ENCODE data around the gene FBXW8.

Gene FBXW8

DNA sequence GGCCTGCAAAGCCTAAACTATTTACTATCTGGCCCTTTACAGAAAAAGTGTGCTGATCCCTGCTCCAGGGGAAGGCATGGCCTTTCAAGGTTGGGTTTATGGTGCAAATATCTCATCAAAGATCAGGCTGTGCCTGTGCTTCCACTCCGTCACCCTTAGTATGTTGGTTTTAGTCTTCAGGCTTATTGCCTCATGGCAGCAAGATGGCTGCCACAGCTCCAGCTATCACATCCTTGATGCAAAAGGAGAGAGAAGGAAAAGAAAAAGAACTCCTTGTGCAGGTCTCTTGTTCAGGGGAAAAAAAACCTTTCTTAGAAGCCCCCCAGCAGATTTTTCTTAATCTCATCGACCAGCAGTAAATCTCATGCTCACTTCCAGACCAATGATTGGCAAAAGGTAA lies 20.4 kb upstream of the FBXW8 start:
- TF ChIP-seq, protein P1, sequence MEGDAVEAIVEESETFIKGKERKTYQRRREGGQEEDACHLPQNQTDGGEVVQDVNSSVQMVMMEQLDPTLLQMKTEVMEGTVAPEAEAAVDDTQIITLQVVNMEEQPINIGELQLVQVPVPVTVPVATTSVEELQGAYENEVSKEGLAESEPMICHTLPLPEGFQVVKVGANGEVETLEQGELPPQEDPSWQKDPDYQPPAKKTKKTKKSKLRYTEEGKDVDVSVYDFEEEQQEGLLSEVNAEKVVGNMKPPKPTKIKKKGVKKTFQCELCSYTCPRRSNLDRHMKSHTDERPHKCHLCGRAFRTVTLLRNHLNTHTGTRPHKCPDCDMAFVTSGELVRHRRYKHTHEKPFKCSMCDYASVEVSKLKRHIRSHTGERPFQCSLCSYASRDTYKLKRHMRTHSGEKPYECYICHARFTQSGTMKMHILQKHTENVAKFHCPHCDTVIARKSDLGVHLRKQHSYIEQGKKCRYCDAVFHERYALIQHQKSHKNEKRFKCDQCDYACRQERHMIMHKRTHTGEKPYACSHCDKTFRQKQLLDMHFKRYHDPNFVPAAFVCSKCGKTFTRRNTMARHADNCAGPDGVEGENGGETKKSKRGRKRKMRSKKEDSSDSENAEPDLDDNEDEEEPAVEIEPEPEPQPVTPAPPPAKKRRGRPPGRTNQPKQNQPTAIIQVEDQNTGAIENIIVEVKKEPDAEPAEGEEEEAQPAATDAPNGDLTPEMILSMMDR (IDR thresholded peaks at IDR 0.05; ENCODE audit: extremely low read depth, missing control alignments), result no peak
- no peak for DNase-seq (ENCODE audit: low spot score)

GRCh38 chr12:116891019-116891418 lies 19.7 kb upstream of the FBXW8 start:
- DNase-seq (ENCODE audit: low spot score), result no peak
- TF ChIP-seq, protein P1 (IDR thresholded peaks at IDR 0.05; ENCODE audit: extremely low read depth, missing control alignments), result no peak

DNA sequence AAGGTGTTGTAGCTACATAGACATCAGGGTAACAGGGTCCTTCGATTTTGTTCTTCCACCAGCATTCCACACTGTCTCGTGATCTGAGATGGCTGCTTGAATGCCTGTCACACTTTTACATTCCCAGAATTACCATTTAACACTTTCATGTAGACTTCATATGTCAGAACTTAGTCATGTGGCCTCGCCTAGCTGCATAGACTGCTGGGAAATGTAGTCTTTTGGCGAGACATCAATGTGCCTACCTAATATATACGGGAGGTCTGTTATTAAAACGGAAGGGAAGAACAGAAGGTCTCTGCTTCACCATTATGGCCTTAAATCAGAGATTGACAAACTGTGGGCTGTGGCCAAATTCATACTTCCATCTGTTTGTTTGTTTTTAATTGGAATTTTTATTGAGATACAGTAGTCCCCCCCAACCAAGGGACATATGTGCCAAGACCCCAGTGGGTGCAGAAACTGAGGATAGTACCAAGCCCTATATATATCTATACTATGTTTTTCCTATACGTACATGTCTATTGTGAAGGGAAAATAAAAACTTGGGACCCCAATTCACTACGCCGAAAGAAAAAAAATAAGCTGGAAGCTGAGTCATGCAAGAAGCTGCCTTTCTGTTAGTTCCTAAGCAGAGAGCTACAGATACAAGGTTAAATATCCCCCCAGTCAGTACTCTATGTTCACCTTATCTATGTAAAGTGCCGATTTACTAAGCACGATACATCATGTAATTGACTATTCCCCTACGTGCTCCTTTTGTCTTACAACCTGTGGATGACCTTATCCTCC lies 18.2 kb upstream of the FBXW8 start:
- no peak for DNase-seq (ENCODE audit: low spot score)
- TF ChIP-seq, protein P1 (IDR thresholded peaks at IDR 0.05; ENCODE audit: extremely low read depth, missing control alignments), result no peak

- TF ChIP-seq, protein P1 (IDR thresholded peaks at IDR 0.05; ENCODE audit: extremely low read depth, missing control alignments), result no peak
- no peak for DNase-seq (ENCODE audit: low spot score)
Measured at GRCh38 chr12:116894913-116895312, 15.8 kb upstream of the FBXW8 start.

GRCh38 chr12:116896411-116896924 lies 14.3 kb upstream of the FBXW8 start:
- TF ChIP-seq, protein P1 (IDR thresholded peaks at IDR 0.05; ENCODE audit: extremely low read depth, missing control alignments), result no peak
- DNase-seq (ENCODE audit: low spot score), result no peak

DNA sequence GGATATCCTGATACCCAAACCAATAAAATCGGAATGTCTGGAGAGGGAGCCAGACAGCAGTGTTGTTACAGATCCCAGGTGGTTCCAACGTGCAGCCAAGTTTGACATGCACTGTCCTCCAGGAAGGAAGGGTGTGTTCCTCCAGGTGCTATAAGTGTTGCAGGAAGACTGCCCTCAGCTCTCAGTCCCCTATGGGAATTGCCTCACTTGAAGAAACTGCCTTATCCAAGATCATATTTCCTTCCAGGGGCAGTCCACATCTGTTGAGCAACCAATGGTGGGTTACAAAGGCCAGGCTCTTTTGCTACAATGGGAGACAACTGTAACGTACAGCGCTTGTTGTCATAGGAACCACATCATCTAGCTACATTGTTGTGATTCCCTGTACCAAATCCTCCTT lies 13.3 kb upstream of the FBXW8 start:
- no peak for DNase-seq (ENCODE audit: low spot score)
- TF ChIP-seq, protein P1 (IDR thresholded peaks at IDR 0.05; ENCODE audit: extremely low read depth, missing control alignments), result no peak

DNA sequence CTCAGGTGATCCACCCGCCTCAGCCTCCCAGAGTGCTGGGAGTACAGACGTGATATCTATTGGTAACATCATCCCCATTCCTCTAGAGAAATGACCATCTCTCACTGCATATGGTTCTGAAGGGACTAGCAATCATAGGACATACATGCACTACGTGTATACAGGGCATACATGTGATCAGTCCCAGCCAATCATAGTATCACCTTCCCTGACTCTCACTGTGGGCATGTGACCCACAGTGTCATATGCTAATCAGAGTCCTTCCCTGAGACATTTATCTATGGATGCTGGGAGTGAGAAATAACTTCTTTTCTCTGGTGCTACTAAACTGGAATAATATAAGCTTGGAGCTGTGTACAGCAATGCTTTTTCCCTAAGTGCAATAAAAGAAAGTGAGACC lies 12.1 kb upstream of the FBXW8 start:
- DNase-seq (ENCODE audit: low spot score), result no peak
- TF ChIP-seq, protein P1 (IDR thresholded peaks at IDR 0.05; ENCODE audit: extremely low read depth, missing control alignments), result no peak

Data from GM20000 (cell line).